ENCODE data around the gene ADGRD2. TPM values are rescaled to one million over a fixed set of nuclear protein-coding genes. Genes with fewer than 3 reads are reported as not detected.

The ADGRD2 gene
- total RNA-seq, 3 donors from 2014 or later (not counting 1 experiment from before 2014, with no cell fraction given) = not detected

GRCh38 chr9:124443625-124444024 lies 6.6 kb upstream of the ADGRD2 start:
- Histone ChIP-seq H3K36me3 (ENCODE audit: control insufficient read depth, insufficient read depth, low read length) (no peaks in the 10 kb centered on the region), H3K27me3 (ENCODE audit: control insufficient read depth, insufficient read depth, low read length) (no peaks in the 10 kb centered on the region), H3K27ac (ENCODE audit: low read length) (no peak overlapping the region), H3K4me1 (ENCODE audit: control insufficient read depth, insufficient read depth, low read length) (no peaks in the 10 kb centered on the region), H3K9me3 (ENCODE audit: control insufficient read depth, insufficient read depth, low read length) (no peaks in the 10 kb centered on the region), H3K4me3 (ENCODE audit: low read length) (no peak overlapping the region)
- no peaks in the 10 kb centered on the region for H3K36me3 Mint-ChIP-seq
- DNase-seq (no peak), ATAC-seq (no peak)
- peaks cover 16 to 32% of the 10 kb centered on the region in 2 donors for H3K27me3 Mint-ChIP-seq (ENCODE audit: low read depth in 2 of 2)
- no peaks in the 10 kb centered on the region for H3K9me3 Mint-ChIP-seq
- 83% methylated on average over 2 of the region's 2 CpGs for WGBS (ENCODE audit: insufficient coverage)
- no peaks in the 10 kb centered on the region for H3K4me1 Mint-ChIP-seq
- H3K27ac Mint-ChIP-seq = no peak overlapping the region
- no peak overlapping the region for H3K4me3 Mint-ChIP-seq
- no peak for TF ChIP-seq CTCF (IDR thresholded peaks at IDR 0.05)
- intact Hi-C loops (cut with micrococcal nuclease) = no loop called here

GRCh38 chr9:124444166-124444565 lies 6.1 kb upstream of the ADGRD2 start:
- TF ChIP-seq CTCF (IDR thresholded peaks at IDR 0.05) = no peak
- Histone ChIP-seq H3K27me3 (ENCODE audit: control insufficient read depth, insufficient read depth, low read length) (no peaks in the 10 kb centered on the region), H3K9me3 (ENCODE audit: control insufficient read depth, insufficient read depth, low read length) (no peaks in the 10 kb centered on the region), H3K27ac (ENCODE audit: low read length) (no peak overlapping the region), H3K4me1 (ENCODE audit: control insufficient read depth, insufficient read depth, low read length) (no peaks in the 10 kb centered on the region), H3K4me3 (ENCODE audit: low read length) (no peak overlapping the region), H3K36me3 (ENCODE audit: control insufficient read depth, insufficient read depth, low read length) (no peaks in the 10 kb centered on the region)
- Mint-ChIP-seq H3K27me3 (ENCODE audit: low read depth in 2 of 2) (peaks cover 17 to 33% of the 10 kb centered on the region in 2 donors), H3K4me1 (no peaks in the 10 kb centered on the region), H3K27ac (no peak overlapping the region), H3K9me3 (no peaks in the 10 kb centered on the region), H3K36me3 (no peaks in the 10 kb centered on the region), H3K4me3 (no peak overlapping the region)
- intact Hi-C loops (cut with micrococcal nuclease) = no loop called here
- ATAC-seq (no peak), DNase-seq (no peak)
- 90% methylated on average over 2 of the region's 3 CpGs for WGBS (ENCODE audit: insufficient coverage)

- WGBS (ENCODE audit: insufficient coverage) = 60% methylated on average over 4 of the region's 4 CpGs
- no peak overlapping the region for H3K4me3 ChIP-seq (ENCODE audit: low read length)
- H3K27ac ChIP-seq (ENCODE audit: low read length) = no peak overlapping the region
- intact Hi-C loops (cut with micrococcal nuclease) = no loop called here
- TF ChIP-seq CTCF (IDR thresholded peaks at IDR 0.05) = no peak
- H3K36me3 ChIP-seq (ENCODE audit: control insufficient read depth, insufficient read depth, low read length) = no peaks in the 10 kb centered on the region
- no peak overlapping the region for H3K4me3 Mint-ChIP-seq
- H3K27me3 Mint-ChIP-seq (ENCODE audit: low read depth in 2 of 2) = peaks cover 23 to 25% of the 10 kb centered on the region in 2 donors
- DNase-seq = no peak
- peaks cover 6% of the 10 kb centered on the region for H3K4me1 ChIP-seq (ENCODE audit: control insufficient read depth, insufficient read depth, low read length)
- no peaks in the 10 kb centered on the region for H3K36me3 Mint-ChIP-seq
- peaks cover 5% of the 10 kb centered on the region for H3K27me3 ChIP-seq (ENCODE audit: control insufficient read depth, insufficient read depth, low read length)
- no peaks in the 10 kb centered on the region for H3K9me3 Mint-ChIP-seq
- no peaks in the 10 kb centered on the region for H3K9me3 ChIP-seq (ENCODE audit: control insufficient read depth, insufficient read depth, low read length)
- H3K27ac Mint-ChIP-seq = no peak overlapping the region
- no peak for ATAC-seq
- no peaks in the 10 kb centered on the region for H3K4me1 Mint-ChIP-seq
These were observed 3.0 kb upstream of the ADGRD2 start for GRCh38 chr9:124447297-124447661.

GRCh38 chr9:124448019-124448418 lies 2.2 kb upstream of the ADGRD2 start:
- Histone ChIP-seq H3K27ac (ENCODE audit: low read length) (no peak overlapping the region), H3K9me3 (ENCODE audit: control insufficient read depth, insufficient read depth, low read length) (no peaks in the 10 kb centered on the region), H3K36me3 (ENCODE audit: control insufficient read depth, insufficient read depth, low read length) (no peaks in the 10 kb centered on the region), H3K4me3 (ENCODE audit: low read length) (no peak overlapping the region), H3K27me3 (ENCODE audit: control insufficient read depth, insufficient read depth, low read length) (peaks cover 6% of the 10 kb centered on the region), H3K4me1 (ENCODE audit: control insufficient read depth, insufficient read depth, low read length) (peaks cover 6% of the 10 kb centered on the region)
- no peaks in the 10 kb centered on the region for H3K9me3 Mint-ChIP-seq
- no peaks in the 10 kb centered on the region for H3K36me3 Mint-ChIP-seq
- WGBS (ENCODE audit: insufficient coverage) = 91% methylated on average over 7 of the region's 7 CpGs
- no peaks in the 10 kb centered on the region for H3K4me1 Mint-ChIP-seq
- DNase-seq (no peak), ATAC-seq (no peak)
- no peak overlapping the region for H3K4me3 Mint-ChIP-seq
- intact Hi-C loops (cut with micrococcal nuclease) = no loop called here
- H3K27ac Mint-ChIP-seq = no peak overlapping the region
- H3K27me3 Mint-ChIP-seq (ENCODE audit: low read depth in 2 of 2) = peaks cover 23 to 30% of the 10 kb centered on the region in 2 donors
- TF ChIP-seq CTCF (IDR thresholded peaks at IDR 0.05) = no peak
